Measurements from ENCODE around the gene CEP112. TPM values are rescaled to one million over a fixed set of nuclear protein-coding genes. Genes with fewer than 3 reads are reported as not detected.

CEP112 gene
- total and polyA plus RNA-seq, 2 of the 8 experiments (the other 6 are each of a cell fraction or from before 2014, with no cell fraction given), result 0.62 to 3.1 TPM

GRCh38 chr17:65601145-65601544 lies 590.8 kb downstream of the CEP112 start:
- Histone ChIP-seq H2BK15ac (ENCODE audit: low read length) (no peak overlapping the region), H3K14ac (ENCODE audit: insufficient read length) (no peak overlapping the region), H3K9ac (replicated peaks in 1 of 4; ENCODE audit: extremely low read depth in 1 of 4, low read depth in 3 of 4, low read length in 3 of 4) (no peak overlapping the region), H3K4me2 (ENCODE audit: insufficient read depth in 1 of 2, low read depth in 2 of 2, low read length in 2 of 2) (no peak overlapping the region), H3K9me3 (ENCODE audit: insufficient read depth in 2 of 2, low read depth in 1 of 2, low read length in 1 of 2) (no peaks in the 10 kb centered on the region), H3K4me3 (ENCODE audit: extremely low read depth in 1 of 4, insufficient read depth in 2 of 4, low read depth in 3 of 4, low read length in 4 of 4) (no peak overlapping the region), H2BK5ac (ENCODE audit: low read depth, low read length) (no peak overlapping the region), H2BK12ac (ENCODE audit: low read depth, low read length) (no peak overlapping the region), H2BK20ac (ENCODE audit: low read length) (no peak overlapping the region), H3K4ac (replicated peaks; ENCODE audit: insufficient read length, low read depth, low read length) (no peak overlapping the region), H3K18ac (ENCODE audit: extremely low read depth, low read length) (no peak overlapping the region), H3K23me2 (ENCODE audit: low read depth, low read length) (no peaks in the 10 kb centered on the region), H3K27ac (ENCODE audit: low read depth, low read length) (no peak overlapping the region), H2AFZ (ENCODE audit: low read length) (no peak overlapping the region), H3K79me2 (ENCODE audit: control insufficient read depth in 1 of 2, insufficient read depth in 2 of 2, low read length in 2 of 2) (no peaks in the 10 kb centered on the region), H4K20me1 (replicated peaks in 1 of 2; ENCODE audit: control insufficient read depth in 1 of 2, insufficient read depth in 2 of 2, low read length in 2 of 2) (no peaks in the 10 kb centered on the region), H3K4me1 (replicated peaks in 1 of 4; ENCODE audit: control insufficient read depth in 3 of 4, insufficient read depth in 4 of 4, low read length in 3 of 4) (no peaks in the 10 kb centered on the region), H2AK5ac (ENCODE audit: low read depth, low read length) (no peak overlapping the region), H4K91ac (replicated peaks; ENCODE audit: insufficient read length, low read length) (no peak overlapping the region), H3K56ac (replicated peaks; ENCODE audit: insufficient read length, low read depth, low read length) (no peak overlapping the region), H3K27me3 (replicated peaks in 1 of 4; ENCODE audit: control insufficient read depth in 3 of 4, extremely low read depth in 1 of 4, insufficient read depth in 3 of 4, low read length in 3 of 4) (no peaks in the 10 kb centered on the region), H3K23ac (ENCODE audit: insufficient read length) (no peak overlapping the region), H3K79me1 (ENCODE audit: low read depth, low read length) (no peaks in the 10 kb centered on the region), H3K36me3 (ENCODE audit: control insufficient read depth in 2 of 4, insufficient read depth in 4 of 4, low read length in 3 of 4) (no peaks in the 10 kb centered on the region), H4K5ac (ENCODE audit: insufficient read length, low read depth, low read length) (no peak overlapping the region), H4K8ac (ENCODE audit: extremely low read depth, insufficient read depth, low read length) (no peak overlapping the region), H2BK120ac (replicated peaks; ENCODE audit: low read depth, low read length) (no peak overlapping the region)
- POLR2A ChIA-PET (ENCODE audit: partially characterized antibody), result no interaction called here
- TF ChIP-seq SIN3A (conservative IDR thresholded peaks at IDR 0.05 in 1 of 2, IDR thresholded peaks at IDR 0.05 in 1 of 2; ENCODE audit: low read depth in 1 of 2, low read length in 2 of 2), result no peak
- no peak for FAIRE-seq
- WGBS, 2 experiments (ENCODE audit: extremely low coverage in 1 of 2, insufficient coverage in 1 of 2, insufficient read length in 1 of 2, insufficient replicate concordance in 2 of 2, low coverage in 1 of 2, low lambda C conversion rate in 2 of 2, missing lambda C conversion rate in 1 of 2), result 59% methylated on average over 1 of the region's 1 CpG; no CpG with 5 or more reads in 1 of the 2 experiments
- CTCF ChIA-PET (ENCODE audit: partially characterized antibody), result interaction anchor here (0.7 to 1.6 kb wide), 3 partner anchors 45 to 1351 kb away, joined by 3 to 4 read pairs (median 3); no protein-coding TSS in a partner anchor
- DNase-seq (ENCODE audit: low read depth in 1 of 2, low spot score in 2 of 2), result no peak

Data from H1 (cell line).